GM12872 (cell line): ENCODE measurements around the gene SLC5A9.
A peak's percentile ranks its signal among the peaks of the same experiment; 100 is the strongest.

Source experiments
- TF ChIP-seq, protein P1 (sequence below): IDR thresholded peaks from 3 replicates; pipeline ENCODE4 v1.5.1; 2011; ENCODE audit warnings: low read depth, mild to moderate bottlenecking, low read length, moderate library complexity; ENCODE audit not compliant: insufficient read depth

Gene SLC5A9

DNA sequence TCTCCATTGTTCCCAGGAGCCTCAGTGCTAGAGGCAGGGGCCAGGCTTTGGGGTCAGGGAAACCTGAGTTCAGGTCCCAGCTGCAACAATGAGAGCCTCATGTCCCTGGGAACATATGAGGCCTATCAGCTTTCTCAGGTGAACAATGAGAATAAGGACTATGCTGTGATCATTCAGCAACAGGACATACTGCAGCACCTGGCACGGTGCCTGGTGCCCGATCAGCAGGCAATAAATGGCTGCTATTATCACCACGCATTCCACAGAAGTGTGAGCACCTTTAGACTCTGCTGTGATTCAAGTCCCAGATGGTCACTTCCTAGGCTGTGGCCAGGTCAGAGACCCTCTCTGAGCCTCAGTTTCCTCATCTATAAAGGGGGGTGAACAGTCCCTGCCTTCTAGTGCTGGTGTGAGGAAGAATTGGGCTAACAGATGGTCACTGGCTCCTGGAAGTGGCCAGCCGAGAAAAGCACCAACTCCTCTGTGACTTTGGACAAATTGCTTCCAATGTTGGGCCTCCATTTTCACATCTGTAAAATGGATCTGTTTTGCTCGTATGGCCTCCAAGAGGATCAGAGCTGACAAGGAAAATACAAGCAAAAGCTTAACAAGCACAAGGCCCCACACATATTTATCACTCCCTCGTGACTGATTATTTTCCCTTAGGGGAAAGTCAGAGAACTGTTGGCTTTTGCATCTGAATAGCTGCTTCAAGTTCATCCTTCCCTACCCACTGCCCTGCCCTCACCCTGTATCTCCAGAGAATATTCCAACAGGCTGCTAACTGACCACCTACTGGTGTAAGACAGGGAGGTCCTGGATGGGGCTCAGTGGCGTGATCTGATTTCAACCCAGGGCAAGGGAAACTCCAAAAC lies 1.1 kb downstream of the SLC5A9 start:
- TF ChIP-seq, protein P1, sequence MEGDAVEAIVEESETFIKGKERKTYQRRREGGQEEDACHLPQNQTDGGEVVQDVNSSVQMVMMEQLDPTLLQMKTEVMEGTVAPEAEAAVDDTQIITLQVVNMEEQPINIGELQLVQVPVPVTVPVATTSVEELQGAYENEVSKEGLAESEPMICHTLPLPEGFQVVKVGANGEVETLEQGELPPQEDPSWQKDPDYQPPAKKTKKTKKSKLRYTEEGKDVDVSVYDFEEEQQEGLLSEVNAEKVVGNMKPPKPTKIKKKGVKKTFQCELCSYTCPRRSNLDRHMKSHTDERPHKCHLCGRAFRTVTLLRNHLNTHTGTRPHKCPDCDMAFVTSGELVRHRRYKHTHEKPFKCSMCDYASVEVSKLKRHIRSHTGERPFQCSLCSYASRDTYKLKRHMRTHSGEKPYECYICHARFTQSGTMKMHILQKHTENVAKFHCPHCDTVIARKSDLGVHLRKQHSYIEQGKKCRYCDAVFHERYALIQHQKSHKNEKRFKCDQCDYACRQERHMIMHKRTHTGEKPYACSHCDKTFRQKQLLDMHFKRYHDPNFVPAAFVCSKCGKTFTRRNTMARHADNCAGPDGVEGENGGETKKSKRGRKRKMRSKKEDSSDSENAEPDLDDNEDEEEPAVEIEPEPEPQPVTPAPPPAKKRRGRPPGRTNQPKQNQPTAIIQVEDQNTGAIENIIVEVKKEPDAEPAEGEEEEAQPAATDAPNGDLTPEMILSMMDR: no peak

DNA sequence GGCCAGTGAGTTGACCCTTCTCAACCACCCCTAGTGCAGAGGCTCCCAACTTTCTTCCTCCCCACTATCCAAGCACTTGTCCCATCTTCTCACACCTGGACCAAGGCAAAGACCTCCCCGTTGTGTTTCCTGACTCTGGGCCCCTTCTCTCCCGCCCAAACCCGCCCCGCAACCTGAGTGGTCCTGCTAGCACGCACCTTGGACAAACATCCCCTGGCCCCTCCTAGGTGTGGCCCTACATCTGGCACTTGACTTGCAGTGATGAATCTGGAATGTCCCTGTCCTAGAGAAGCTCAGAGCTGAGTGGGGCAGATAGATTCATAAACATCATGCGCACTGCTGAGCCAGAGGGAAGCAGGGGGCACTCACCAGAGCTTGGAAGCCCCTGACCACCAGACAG lies 2.3 kb downstream of the SLC5A9 start:
- TF ChIP-seq, protein P1: no peak

DNA sequence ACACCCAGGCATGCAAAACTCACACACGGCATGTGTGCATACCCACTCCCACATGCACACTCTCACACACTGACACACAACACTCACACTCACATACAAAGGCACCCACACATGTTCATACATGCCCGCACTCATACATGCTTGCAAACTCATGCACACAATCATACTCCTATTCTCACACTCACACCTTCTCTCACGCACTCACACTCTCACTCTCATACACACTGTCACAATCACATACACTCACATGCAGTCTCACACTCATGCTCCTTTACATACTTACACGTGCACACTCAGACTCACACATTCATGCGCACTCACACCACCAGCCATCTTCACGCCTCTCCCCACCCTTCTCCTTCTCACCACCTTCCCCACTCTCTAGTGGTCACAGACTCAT lies 3.1 kb downstream of the SLC5A9 start:
- TF ChIP-seq, protein P1: no peak

DNA sequence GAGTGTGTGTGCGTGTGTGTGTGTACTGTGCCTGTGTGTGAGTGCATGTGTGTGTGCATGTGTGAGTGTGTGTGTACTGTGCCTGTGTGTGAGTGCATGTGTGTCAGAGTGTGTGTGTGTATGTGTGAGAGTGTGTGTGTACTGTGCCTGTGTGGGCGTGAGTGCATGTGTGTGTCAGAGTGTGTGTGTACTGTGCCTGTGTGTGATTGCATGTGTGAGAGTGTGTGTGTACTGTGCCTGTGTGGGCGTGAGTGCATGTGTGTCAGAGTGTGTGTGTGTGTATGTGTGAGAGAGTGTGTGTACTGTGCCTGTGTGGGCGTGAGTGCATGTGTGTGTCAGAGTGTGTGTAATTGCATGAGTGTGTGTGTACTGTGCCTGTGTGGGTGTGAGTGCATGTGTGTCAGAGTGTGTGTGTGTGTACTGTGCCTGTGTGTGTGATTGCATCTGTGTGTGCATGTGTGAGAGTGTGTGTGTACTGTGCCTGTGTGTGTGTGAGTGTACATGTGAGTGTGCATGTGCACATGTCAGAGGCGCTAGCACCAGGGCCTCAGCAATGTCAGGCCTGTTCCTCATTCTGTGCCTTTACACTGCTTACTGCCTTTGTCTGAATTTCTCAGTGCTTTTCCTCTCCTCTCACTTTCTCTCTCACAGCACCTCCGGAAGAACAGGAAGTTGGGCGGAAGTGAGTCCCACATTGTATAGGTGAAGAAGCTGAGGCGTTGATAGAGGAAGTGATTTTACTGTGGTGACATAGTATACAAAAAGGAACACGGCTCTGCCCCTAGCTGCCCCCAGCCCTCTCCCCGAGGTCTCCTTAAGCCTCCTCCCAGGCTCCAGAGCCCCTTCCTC lies 4.9 kb downstream of the SLC5A9 start:
- TF ChIP-seq, protein P1: no peak

DNA sequence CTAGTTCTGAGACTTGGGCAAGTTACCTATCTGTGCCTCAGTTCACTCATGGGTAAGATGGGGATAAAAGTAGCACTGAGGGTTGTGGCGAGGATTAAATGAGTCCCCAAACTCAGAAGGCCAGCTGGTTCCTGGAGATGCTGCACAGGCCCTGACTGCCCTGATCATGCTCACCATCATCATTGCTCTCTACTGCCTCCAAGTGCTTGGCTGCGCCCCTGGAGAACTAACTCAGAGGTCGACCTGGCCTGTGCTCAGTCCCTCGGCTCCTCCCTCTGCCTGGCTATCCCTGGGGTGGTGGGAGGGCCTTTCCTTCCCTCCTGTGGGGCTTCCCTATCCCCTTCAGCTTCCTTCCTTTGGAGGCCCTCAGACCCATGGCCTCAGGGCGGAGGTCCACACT lies 5.6 kb downstream of the SLC5A9 start:
- TF ChIP-seq, protein P1: 0 out of 3 replicates have a peak, but pooled peaks have one; percentile 28

DNA sequence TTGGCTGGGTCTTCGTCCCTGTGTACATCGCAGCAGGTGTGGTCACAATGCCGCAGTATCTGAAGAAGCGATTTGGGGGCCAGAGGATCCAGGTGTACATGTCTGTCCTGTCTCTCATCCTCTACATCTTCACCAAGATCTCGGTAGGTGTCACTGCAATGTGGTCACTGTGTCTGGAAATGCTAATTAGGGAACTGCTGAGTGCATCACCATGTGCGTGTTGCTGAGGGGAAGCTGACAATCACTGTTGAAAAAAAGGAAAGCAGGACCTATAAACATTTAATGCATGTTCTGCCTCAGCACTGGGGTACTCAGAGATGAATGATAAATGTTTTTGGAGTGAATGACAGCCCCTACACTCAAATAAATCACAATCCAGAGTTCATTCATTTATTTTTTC lies 6.8 kb downstream of the SLC5A9 start:
- TF ChIP-seq, protein P1: no peak

DNA sequence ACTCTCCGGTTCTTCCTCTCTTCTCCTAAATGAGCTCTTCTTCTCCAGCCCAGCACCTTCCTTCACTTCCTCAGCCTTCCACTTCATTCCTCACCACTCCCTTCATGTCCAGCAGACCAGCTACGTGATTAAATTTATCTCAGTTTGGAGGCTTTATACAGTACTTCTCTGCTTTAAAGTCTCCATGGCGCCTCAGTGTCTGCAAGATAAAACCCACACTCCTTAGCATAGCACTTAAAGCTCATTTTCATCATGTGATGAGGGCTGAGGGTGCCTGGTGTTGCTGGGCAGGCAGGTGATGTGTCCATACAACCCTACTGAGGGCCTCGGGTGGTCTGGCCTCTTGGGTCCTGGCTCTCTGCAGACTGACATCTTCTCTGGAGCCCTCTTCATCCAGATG lies 7.7 kb downstream of the SLC5A9 start:
- TF ChIP-seq, protein P1: no peak
